H1 (cell line): Measurements from ENCODE around the gene OGN. TPM values are rescaled to one million over a fixed set of nuclear protein-coding genes. Genes with fewer than 3 reads are reported as not detected.

Experiments used
- CTCF ChIA-PET: fragments of 300-600 bp; sonication (Branson Sonifier 250); formaldehyde crosslinking; loops from one replicate; lab custom pipeline; 2021; ENCODE audit not compliant: partially characterized antibody; lab: Charles Lee
- POLR2A ChIA-PET: fragments of 300-600 bp; sonication (Branson Sonifier 250); formaldehyde crosslinking; loops from one replicate; lab custom pipeline; 2021; ENCODE audit warnings: inconsistent platforms; ENCODE audit not compliant: partially characterized antibody; lab: Charles Lee
- DNase-seq, 2 experiments: peaks; one replicate each; pipeline versions ENCODE4 v3.0.0 to v3.0.0-alpha.2; 2010 to 2022; ENCODE audit warnings: low spot score in 2 of 2, low read depth in 1 of 2, mixed read lengths in 1 of 2
- FAIRE-seq: peaks from 2 replicates; lab custom pipeline; 2011; peaks lifted over from hg19 to GRCh38; lab: Jason Lieb, UNC
- H2AFZ ChIP-seq: 2 replicates; pipeline ENCODE4 v1.8.1; 2012; ENCODE audit warnings: low read length, inconsistent platforms
- H2AK5ac ChIP-seq: 2 replicates; pipeline ENCODE4 v1.6.1; 2013; ENCODE audit warnings: low read depth, low read length
- H2BK120ac ChIP-seq: replicated peaks from 2 replicates; pipeline ENCODE3; 2013; ENCODE audit warnings: low read depth, low read length, inconsistent platforms
- H2BK12ac ChIP-seq: 2 replicates; pipeline ENCODE4 v1.6.1; 2013; ENCODE audit warnings: low read depth, low read length
- H2BK15ac ChIP-seq: 2 replicates; pipeline ENCODE4 v1.6.1; 2013; ENCODE audit warnings: low read length
- H2BK20ac ChIP-seq: 2 replicates; pipeline ENCODE4 v1.6.1; 2013; ENCODE audit warnings: low read length
- H2BK5ac ChIP-seq: 2 replicates; pipeline ENCODE4 v1.6.1; 2013; ENCODE audit warnings: low read depth, low read length
- H3K14ac ChIP-seq: 2 replicates; pipeline ENCODE4 v1.6.1; 2013; ENCODE audit warnings: inconsistent platforms; ENCODE audit not compliant: insufficient read length
- H3K18ac ChIP-seq: 2 replicates; pipeline ENCODE4 v1.6.1; 2013; ENCODE audit warnings: low read length; ENCODE audit errors: extremely low read depth
- H3K23ac ChIP-seq: 2 replicates; pipeline ENCODE4 v1.6.1; 2013; ENCODE audit warnings: inconsistent platforms; ENCODE audit not compliant: insufficient read length
- H3K23me2 ChIP-seq: 2 replicates; pipeline ENCODE4 v1.6.1; 2013; ENCODE audit warnings: low read depth, low read length
- H3K27ac ChIP-seq: 2 replicates; pipeline ENCODE4 v1.6.1; 2011; ENCODE audit warnings: low read depth, low read length, inconsistent platforms
- H3K27me3 ChIP-seq, 4 experiments: replicated peaks in 1 of 4; 1 replicate in 1 of 4; 2 replicates in 3 of 4; pipeline versions ENCODE4 v1.6.1 to v1.8.1; 2011 to 2013; ENCODE audit warnings: low read length in 3 of 4, mild to moderate bottlenecking in 3 of 4, inconsistent platforms in 2 of 4, mixed read lengths in 2 of 4, moderate library complexity in 1 of 4; ENCODE audit not compliant: control insufficient read depth in 3 of 4, insufficient read depth in 3 of 4; ENCODE audit errors: extremely low read depth in 1 of 4
- H3K36me3 ChIP-seq, 4 experiments: 2 replicates each; pipeline versions ENCODE4 v1.6.1 to v1.8.1; 2011 to 2013; ENCODE audit warnings: mild to moderate bottlenecking in 4 of 4, low read length in 3 of 4, moderate library complexity in 2 of 4, control low read depth in 1 of 4, inconsistent platforms in 1 of 4; ENCODE audit not compliant: insufficient read depth in 4 of 4, control insufficient read depth in 2 of 4
- H3K4ac ChIP-seq: replicated peaks from 2 replicates; pipeline ENCODE3; 2013; ENCODE audit warnings: low read length, low read depth, mixed read lengths, inconsistent platforms; ENCODE audit not compliant: insufficient read length
- H3K4me1 ChIP-seq, 4 experiments: replicated peaks in 1 of 4; 1 replicate in 1 of 4; 2 replicates in 3 of 4; pipeline versions ENCODE4 v1.6.1 to v1.8.1; 2011 to 2013; ENCODE audit warnings: low read length in 3 of 4, inconsistent platforms in 2 of 4, mixed read lengths in 1 of 4; ENCODE audit not compliant: insufficient read depth in 4 of 4, control insufficient read depth in 3 of 4
- H3K4me2 ChIP-seq, 2 experiments: 2 replicates each; pipeline versions ENCODE4 v1.6.1 to v1.8.1; 2011 to 2013; ENCODE audit warnings: low read depth in 2 of 2, low read length in 2 of 2, control low read depth in 1 of 2, inconsistent platforms in 1 of 2, mild to moderate bottlenecking in 1 of 2; ENCODE audit not compliant: insufficient read depth in 1 of 2
- H3K4me3 ChIP-seq, 4 experiments: fragments of 200-600, 300-600 bp in 1 of 4; sonication (generic), shearing (Covaris generic), sonication (Bioruptor Twin) in 1 of 4; 2 replicates each; pipeline versions ENCODE4 v1.5.1 to v1.8.1; 2011 to 2016; ENCODE audit warnings: low read length in 4 of 4, low read depth in 3 of 4, control low read depth in 2 of 4, inconsistent platforms in 2 of 4, mild to moderate bottlenecking in 2 of 4, mixed read lengths in 1 of 4, moderate library complexity in 1 of 4; ENCODE audit not compliant: insufficient read depth in 2 of 4; ENCODE audit errors: extremely low read depth in 1 of 4
- H3K56ac ChIP-seq: replicated peaks from 2 replicates; pipeline ENCODE3; 2013; ENCODE audit warnings: low read depth, mild to moderate bottlenecking, mixed read lengths, low read length, inconsistent platforms; ENCODE audit not compliant: insufficient read length
- H3K79me1 ChIP-seq: 2 replicates; pipeline ENCODE4 v1.6.1; 2013; ENCODE audit warnings: low read depth, low read length, control low read depth
- H3K79me2 ChIP-seq, 2 experiments: 2 replicates each; pipeline versions ENCODE4 v1.6.1 to v1.8.1; 2012 to 2013; ENCODE audit warnings: low read length in 2 of 2, mild to moderate bottlenecking in 2 of 2, inconsistent platforms in 1 of 2; ENCODE audit not compliant: insufficient read depth in 2 of 2, control insufficient read depth in 1 of 2
- H3K9ac ChIP-seq, 4 experiments: replicated peaks in 1 of 4; 1 replicate in 1 of 4; 2 replicates in 3 of 4; pipeline versions ENCODE4 v1.6.1 to v1.8.1; 2011 to 2013; ENCODE audit warnings: low read depth in 3 of 4, low read length in 3 of 4, control low read depth in 2 of 4, mild to moderate bottlenecking in 2 of 4, moderate library complexity in 2 of 4, inconsistent platforms in 1 of 4; ENCODE audit errors: extremely low read depth in 1 of 4
- H3K9me3 ChIP-seq, 2 experiments: 2 replicates each; pipeline versions ENCODE4 v1.6.1 to v1.8.1; 2012 to 2013; ENCODE audit warnings: mild to moderate bottlenecking in 2 of 2, moderate library complexity in 2 of 2, control low read depth in 1 of 2, inconsistent platforms in 1 of 2, low read depth in 1 of 2, low read length in 1 of 2, mixed read lengths in 1 of 2; ENCODE audit not compliant: insufficient read depth in 2 of 2
- H4K20me1 ChIP-seq, 2 experiments: replicated peaks in 1 of 2; 2 replicates each; pipeline versions ENCODE3 to v1.8.1; 2011 to 2013; ENCODE audit warnings: inconsistent platforms in 2 of 2, low read length in 2 of 2, mild to moderate bottlenecking in 1 of 2; ENCODE audit not compliant: insufficient read depth in 2 of 2, control insufficient read depth in 1 of 2
- H4K5ac ChIP-seq: 2 replicates; pipeline ENCODE4 v1.6.1; 2013; ENCODE audit warnings: low read length, low read depth, mixed read lengths, inconsistent platforms; ENCODE audit not compliant: insufficient read length
- H4K8ac ChIP-seq: 2 replicates; pipeline ENCODE4 v1.8.0; 2013; ENCODE audit warnings: mild to moderate bottlenecking, moderate library complexity, low read length, inconsistent platforms; ENCODE audit not compliant: insufficient read depth; ENCODE audit errors: extremely low read depth
- H4K91ac ChIP-seq: replicated peaks from 2 replicates; pipeline ENCODE3; 2013; ENCODE audit warnings: low read length, mixed read lengths, inconsistent platforms; ENCODE audit not compliant: insufficient read length
- ATF3 ChIP-seq: IDR thresholded peaks from 2 replicates; pipeline ENCODE4 v1.6.1; 2011; ENCODE audit warnings: low read depth, mild to moderate bottlenecking, low read length; ENCODE audit not compliant: insufficient read depth
- GABPA ChIP-seq: IDR thresholded peaks from 2 replicates; pipeline ENCODE4 v1.6.1; 2011; ENCODE audit warnings: mild to moderate bottlenecking, low read length, moderate library complexity, borderline replicate concordance; ENCODE audit not compliant: insufficient read depth
- KDM1A ChIP-seq: fragments of 200-600, 300-600 bp; sonication (generic); IDR thresholded peaks from 2 replicates; pipeline ENCODE4 v1.7.1; 2016; ENCODE audit warnings: mild to moderate bottlenecking, low read length, borderline replicate concordance
- KDM4A ChIP-seq: IDR thresholded peaks from one replicate; pipeline ENCODE4 v1.7.1; 2012; ENCODE audit warnings: low read depth, mild to moderate bottlenecking, moderate library complexity, low read length, inconsistent platforms; ENCODE audit not compliant: severe bottlenecking
- NANOG ChIP-seq: IDR thresholded peaks from 2 replicates; pipeline ENCODE4 v1.6.1; 2011; ENCODE audit warnings: low read length, low read depth, mild to moderate bottlenecking, inconsistent platforms; ENCODE audit not compliant: insufficient read depth, poor library complexity, severe bottlenecking
- RXRA ChIP-seq: IDR thresholded peaks from 2 replicates; pipeline ENCODE4 v1.6.1; 2011; ENCODE audit warnings: low read depth, mild to moderate bottlenecking, low read length, moderate library complexity; ENCODE audit not compliant: insufficient read depth
- SRF ChIP-seq: IDR thresholded peaks from 2 replicates; pipeline ENCODE4 v1.6.1; 2011; ENCODE audit warnings: mild to moderate bottlenecking, low read depth, low read length, moderate library complexity
- polyA plus RNA-seq, 7 experiments: library from polyadenylated mRNA; depleted of rRNA in 3 of 7; stranded (reverse) in 5 of 7; unstranded in 2 of 7; fragments of >200 nt in 5 of 7; fragments of 200-250 nt in 2 of 7; gene quantifications; 1 replicate in 5 of 7; 2 replicates in 1 of 7; 4 replicates in 1 of 7; pipeline versions ENCODE4 v1.2.1 to v1.2.3, GENCODE V29; 2011 to 2013; ENCODE audit warnings: missing spikeins in 2 of 7, mixed read lengths in 2 of 7
- total RNA-seq: library from RNA; stranded (reverse); fragmentation: NEBNext Ultra II Directional; extraction: Animal tissue kit (Norgen Biotek cat#: 25700); gene quantifications from 2 replicates; pipeline ENCODE4 v1.2.1, GENCODE V29; 2021

Gene OGN
- total and polyA plus RNA-seq, 2 of the 8 experiments (the other 6 are each of a cell fraction or from before 2014, with no cell fraction given): not detected

GRCh38 chr9:92350740-92351133, 53.6 kb downstream of the OGN start:
- Histone ChIP-seq H3K36me3 (no peaks in the 10 kb centered on the region; a peak in 1 of 8 replicates), H3K27ac (no peak overlapping the region), H2BK120ac (no peak overlapping the region), H4K5ac (no peak overlapping the region), H3K4ac (no peak overlapping the region), H2BK5ac (no peak overlapping the region), H4K8ac (no peak overlapping the region), H3K79me2 (no peaks in the 10 kb centered on the region), H3K27me3 (no peaks in the 10 kb centered on the region), H3K14ac (no peak overlapping the region), H3K9me3 (no peaks in the 10 kb centered on the region), H3K9ac (no peak overlapping the region), H2AK5ac (no peak overlapping the region), H3K79me1 (no peaks in the 10 kb centered on the region), H2AFZ (no peak overlapping the region), H2BK12ac (no peak overlapping the region), H4K20me1 (peaks cover 0 to 2% of the 10 kb centered on the region in 2 experiments), H3K23ac (no peak overlapping the region), H3K56ac (no peak overlapping the region), H3K4me3 (no peak overlapping the region), H2BK20ac (no peak overlapping the region), H2BK15ac (no peak overlapping the region), H3K4me1 (no peaks in the 10 kb centered on the region), H4K91ac (no peak overlapping the region), H3K4me2 (no peak overlapping the region), H3K18ac (no peak overlapping the region), H3K23me2 (no peaks in the 10 kb centered on the region)
- no peak for DNase-seq
- POLR2A ChIA-PET: no interaction called here
- CTCF ChIA-PET: no interaction called here
- FAIRE-seq: no peak
- no peak for TF ChIP-seq KDM1A
- no peak for TF ChIP-seq NANOG
- no peak for TF ChIP-seq GABPA
- no peak for TF ChIP-seq RXRA
- TF ChIP-seq SRF: no peak
- TF ChIP-seq ATF3: no peak
- no peak for TF ChIP-seq KDM4A
